GM19193 (cell line): ENCODE measurements around the gene BAIAP2.

Experiments used
- POLR2A ChIP-seq: IDR thresholded peaks from 4 replicates; pipeline ENCODE4 v1.6.1; 2011; ENCODE audit not compliant: insufficient read depth, insufficient read length; ENCODE audit errors: extremely low read depth

BAIAP2 gene

GRCh38 chr17:80998118-80998747 lies 36.7 kb upstream of the BAIAP2 start:
- TF ChIP-seq POLR2A: no peak

DNA sequence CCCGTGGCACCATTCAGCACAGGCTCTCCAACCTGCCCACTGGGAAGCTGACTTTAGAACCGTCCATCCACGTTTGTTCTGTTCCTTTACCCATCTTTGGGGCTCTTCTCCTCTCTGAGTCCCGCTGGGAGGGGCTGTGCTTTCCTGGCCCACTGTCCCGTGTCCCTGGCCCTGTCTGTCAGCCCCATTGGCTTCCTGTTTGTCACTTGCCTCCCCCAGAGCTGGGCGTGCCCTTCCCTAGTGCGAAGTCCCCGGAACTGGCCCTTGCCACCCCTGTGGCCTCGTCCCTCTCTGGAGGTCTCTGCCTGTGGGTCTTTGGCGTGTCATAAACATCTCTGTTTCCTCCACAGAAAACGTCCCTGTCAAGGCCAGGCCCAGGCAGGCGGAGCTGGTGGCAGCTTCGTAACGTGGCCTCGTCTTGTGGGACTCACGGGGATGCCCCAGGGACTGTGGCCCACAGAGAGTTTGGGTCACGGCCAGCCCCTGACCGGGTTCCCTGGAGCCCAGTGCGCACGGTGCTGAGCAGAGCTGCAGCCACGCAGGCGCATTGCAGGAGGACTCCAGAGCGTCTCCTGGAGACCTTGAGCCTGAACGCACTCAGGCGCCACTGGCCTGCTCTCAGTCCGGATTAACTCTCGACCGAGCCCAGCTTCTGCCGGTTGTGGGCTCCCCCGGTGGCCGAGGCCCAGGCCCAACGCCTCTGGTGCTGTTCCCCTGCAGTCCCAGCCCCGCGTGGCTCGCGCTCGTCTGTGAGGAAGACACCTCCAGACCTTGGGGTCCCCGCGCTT lies 36.0 kb upstream of the BAIAP2 start:
- TF ChIP-seq POLR2A: no peak

GRCh38 chr17:80999536-81000333 lies 35.2 kb upstream of the BAIAP2 start:
- no peak for TF ChIP-seq POLR2A

DNA sequence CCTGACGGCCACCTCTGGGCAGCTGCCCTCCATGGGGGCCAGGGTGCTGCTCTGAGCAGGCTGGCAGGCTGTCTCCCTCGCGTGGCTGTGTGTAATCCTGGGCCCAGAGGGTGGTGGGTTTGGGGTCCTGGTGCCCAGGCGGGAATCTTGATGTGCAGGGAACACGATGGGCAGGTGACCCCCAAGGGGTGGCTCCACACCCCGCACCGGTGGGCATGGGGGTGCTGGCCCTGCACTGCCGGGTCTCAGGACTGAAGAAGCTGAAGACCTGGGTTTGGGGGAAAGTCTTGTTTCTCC lies 34.7 kb upstream of the BAIAP2 start:
- peak; percentile 25 for TF ChIP-seq POLR2A

DNA sequence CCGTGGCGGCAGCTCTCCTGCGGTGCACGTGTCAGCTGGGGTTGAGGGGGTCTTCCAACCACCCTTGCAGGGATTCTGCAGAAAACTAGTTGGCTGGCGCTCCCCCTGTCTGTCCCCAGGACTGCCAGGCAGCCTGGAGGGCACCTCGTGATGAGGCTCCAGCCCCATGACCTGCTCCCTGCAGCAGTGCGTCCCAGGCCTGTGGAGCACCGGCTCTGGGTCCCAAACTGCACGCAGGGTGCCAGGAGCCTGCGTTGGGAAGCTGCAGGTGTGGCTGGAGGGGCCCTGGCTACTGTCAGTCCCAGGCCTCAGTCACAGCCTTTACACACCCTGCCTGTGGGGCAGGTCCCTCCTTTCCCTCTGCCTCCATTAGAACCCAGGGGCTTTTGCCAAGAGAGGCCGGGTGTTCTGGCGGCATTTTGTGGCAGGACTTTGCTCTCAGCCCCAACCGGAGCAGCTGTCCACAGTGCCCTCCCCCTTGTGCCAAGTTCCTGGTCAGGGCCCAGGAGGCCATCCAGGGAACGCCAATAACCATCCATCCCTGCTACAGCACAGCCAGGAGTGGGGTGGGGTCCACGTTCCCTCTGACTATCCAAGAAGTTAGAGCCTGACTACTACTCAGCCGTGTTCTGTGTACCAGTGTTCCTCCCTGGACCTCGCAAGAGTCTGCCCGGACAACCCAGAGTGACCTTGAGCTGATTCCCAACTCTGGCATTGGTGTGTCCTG lies 34.2 kb upstream of the BAIAP2 start:
- TF ChIP-seq POLR2A: no peak

- no peak for TF ChIP-seq POLR2A
Observed at GRCh38 chr17:81002013-81002384, 33.0 kb upstream of the BAIAP2 start.

DNA sequence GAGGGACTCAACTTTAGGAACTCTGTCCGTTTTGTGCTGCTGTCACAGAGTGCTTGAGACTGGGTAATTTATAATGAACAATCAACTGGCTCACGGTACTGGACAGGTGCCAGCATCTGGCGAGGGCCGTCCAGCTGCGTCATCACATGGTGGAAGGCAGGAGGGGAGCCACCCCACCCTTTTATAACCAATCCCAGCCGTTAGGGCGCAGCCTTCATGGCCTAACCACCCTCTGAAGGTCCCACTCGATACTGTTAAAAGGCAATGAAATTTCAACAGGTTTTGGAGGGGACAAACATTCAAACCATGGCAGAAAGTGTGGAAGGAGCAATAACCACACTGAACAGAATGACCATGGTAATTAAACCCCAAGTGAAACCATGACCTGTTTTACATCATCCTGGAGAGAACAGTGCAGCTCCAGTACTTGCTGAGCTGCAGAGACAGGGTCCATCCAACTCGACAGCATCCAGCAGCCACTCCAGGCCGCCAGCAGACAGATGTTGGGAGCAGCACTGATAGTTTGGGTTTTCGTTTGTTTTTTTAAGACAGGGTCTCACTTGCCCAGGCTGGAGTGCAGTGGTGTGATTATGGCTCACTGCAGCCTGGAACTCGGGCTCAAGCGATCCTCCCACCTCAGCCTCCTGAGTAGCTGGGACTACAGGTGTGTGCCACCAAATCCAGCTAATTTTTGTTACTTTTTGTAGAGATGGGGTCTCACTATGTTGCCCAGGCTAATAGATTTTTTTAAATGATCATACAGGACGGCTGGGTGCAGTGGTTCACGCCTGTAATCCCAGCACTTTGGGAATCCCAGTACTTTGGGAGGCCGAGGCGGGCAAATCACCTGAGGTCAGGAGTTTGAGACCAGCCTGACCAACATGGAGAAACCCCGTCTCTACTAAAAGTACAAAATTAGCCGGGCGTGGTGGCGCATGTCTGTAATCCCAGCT lies 32.3 kb upstream of the BAIAP2 start:
- TF ChIP-seq POLR2A: no peak

GRCh38 chr17:81003711-81004475 lies 31.1 kb upstream of the BAIAP2 start:
- TF ChIP-seq POLR2A: no peak

- TF ChIP-seq POLR2A: no peak
Observed at GRCh38 chr17:81006891-81007290, 28.1 kb upstream of the BAIAP2 start.

DNA sequence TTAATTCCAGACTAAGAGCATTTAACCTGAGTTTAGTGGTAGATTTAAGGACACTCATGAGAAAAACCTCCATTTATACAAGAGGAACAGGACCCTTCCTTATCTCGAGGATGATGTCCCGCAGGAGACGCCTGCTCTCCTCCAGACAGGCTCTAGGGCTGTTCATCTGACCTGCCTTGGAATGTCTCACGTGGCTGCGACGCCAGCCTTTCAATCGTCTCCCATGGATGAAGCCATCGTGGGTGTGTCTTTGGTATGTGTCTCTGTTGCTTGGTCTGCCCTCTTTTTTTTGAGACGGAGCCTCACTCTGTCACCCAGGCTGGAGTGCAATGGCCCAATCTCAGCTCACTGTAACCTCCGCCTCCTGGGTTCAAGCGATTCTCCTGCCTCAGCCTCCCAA lies 26.8 kb upstream of the BAIAP2 start:
- no peak for TF ChIP-seq POLR2A

GRCh38 chr17:81009136-81009535 lies 25.8 kb upstream of the BAIAP2 start:
- TF ChIP-seq POLR2A: no peak

DNA sequence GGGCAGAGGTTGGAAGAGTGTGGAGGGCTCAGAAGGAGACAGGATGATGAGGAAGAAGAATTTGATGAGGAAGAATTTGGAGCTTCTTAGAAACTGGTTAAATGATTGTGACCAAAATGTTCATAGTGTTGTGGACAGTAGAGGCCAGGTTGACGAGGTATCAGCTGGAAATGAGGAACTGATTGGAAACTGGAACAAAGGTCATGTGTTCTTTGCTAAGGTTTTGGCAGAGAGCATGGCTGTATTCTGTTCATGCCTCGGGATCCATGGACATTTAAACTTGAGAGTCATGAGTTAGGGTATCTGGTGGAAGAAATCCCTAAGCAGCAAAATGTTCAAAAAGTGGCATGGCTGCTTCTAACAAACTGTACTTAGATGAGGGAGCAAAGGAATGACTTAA lies 24.0 kb upstream of the BAIAP2 start:
- no peak for TF ChIP-seq POLR2A

DNA sequence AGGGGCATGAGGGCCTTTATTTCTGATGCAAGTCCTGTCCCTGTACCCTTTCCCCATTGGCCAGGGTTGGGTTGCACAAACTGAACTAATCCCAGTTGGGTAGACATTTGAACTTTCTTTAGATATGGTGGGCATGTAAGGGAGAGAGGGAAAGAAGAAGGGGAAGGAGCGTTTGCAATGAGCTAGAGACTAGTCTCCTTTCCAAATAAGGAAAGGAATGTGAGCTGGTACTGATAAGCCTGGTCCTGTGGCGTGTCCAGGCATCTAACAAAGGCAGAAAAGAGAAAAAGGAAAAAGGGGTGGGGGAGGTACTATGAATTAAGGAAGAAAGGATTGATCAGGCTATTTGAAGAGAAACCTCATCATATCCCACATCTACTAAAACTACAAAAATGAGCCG lies 23.0 kb upstream of the BAIAP2 start:
- no peak for TF ChIP-seq POLR2A
